ENCODE measurements around the gene SEMA3E. TPM values are rescaled to one million over a fixed set of nuclear protein-coding genes. Genes with fewer than 3 reads are reported as not detected.
"Not testable (repeated sequence)": the region's sequence is repeated elsewhere in the genome, so short reads cannot be mapped to it uniquely, and the experiment has no call there.

SEMA3E gene
- total RNA-seq, 2 experiments from 2014 or later = not detected

DNA sequence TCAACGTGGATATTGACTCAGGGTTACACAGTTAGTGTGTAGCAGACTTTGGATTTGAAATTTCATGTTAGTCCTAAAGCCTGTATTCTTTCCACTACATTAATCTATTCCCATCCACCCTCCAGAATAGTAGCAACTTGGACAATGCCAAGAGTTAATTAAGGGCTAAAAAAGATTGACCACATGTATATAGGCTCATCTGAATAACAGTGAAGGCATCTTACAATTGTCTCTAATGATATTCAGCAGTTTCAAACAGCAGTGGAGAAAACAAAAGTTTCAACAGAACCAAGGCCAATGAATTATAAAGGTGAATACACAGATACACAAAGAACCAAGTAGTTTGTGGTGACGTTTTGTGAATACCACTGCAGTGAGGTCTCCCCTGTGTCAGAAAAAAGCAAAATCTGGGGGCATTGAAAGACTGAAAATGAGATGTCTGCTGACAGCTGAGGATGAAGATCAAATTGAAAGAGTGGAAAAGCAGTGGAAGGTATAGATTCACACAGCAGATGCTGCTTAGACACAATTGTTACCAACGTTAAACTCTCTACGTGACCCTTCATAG, 202.8 kb downstream of the SEMA3E start:
- H3K27ac Mint-ChIP-seq = no peak overlapping the region
- no peak for DNase-seq
- peaks cover 3% of the 10 kb centered on the region for H3K9me3 Mint-ChIP-seq
- no peak overlapping the region for H3K4me3 Mint-ChIP-seq
- H3K27me3 Mint-ChIP-seq = no peaks in the 10 kb centered on the region
- no peaks in the 10 kb centered on the region for H3K4me1 Mint-ChIP-seq
- no peaks in the 10 kb centered on the region for H3K36me3 Mint-ChIP-seq

DNA sequence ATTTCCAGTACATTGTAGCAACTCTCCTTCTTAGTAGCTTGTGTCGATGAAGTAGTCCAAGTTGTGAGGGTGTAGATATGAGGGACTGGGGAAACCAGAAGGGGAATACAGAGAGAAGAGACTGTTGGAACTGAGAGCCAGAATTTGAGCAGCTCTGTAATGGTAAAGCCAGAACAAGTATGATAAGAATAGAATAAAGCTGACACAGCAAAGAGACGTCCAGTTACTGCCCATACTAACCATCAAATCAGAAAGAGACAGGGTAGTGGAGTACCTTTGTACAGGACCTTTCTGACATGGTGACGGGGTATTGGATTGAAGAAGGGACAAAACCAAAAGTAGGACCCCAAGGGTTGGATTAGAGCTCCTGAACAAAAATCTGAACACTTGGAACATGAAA, 206.0 kb downstream of the SEMA3E start:
- no peaks in the 10 kb centered on the region for H3K9me3 Mint-ChIP-seq
- H3K4me1 Mint-ChIP-seq = no peaks in the 10 kb centered on the region
- no peaks in the 10 kb centered on the region for H3K36me3 Mint-ChIP-seq
- no peak overlapping the region for H3K4me3 Mint-ChIP-seq
- no peak for DNase-seq
- no peaks in the 10 kb centered on the region for H3K27me3 Mint-ChIP-seq
- H3K27ac Mint-ChIP-seq = no peak overlapping the region

DNA sequence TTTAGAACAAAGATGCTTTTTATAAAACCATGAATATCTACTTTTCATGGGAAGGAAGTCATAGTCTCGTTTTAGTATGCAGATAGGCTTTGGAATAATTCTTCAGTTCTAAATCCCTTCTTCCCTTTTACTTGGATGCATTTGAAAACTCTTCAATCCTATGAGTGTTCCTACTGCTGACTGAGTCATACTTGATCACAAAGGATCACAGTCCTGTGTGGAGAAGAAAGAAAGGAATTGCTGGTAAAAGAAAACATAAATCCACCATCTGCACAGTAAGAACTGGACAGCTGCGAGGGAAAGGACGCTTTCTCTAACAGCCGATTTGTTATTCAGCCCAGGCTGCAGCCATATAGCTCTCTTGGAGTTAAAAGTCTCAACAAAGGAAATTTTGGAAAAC, 209.9 kb downstream of the SEMA3E start:
- Mint-ChIP-seq H3K27me3 (no peaks in the 10 kb centered on the region), H3K36me3 (no peaks in the 10 kb centered on the region), H3K4me3 (no peak overlapping the region), H3K4me1 (no peaks in the 10 kb centered on the region), H3K27ac (no peak overlapping the region), H3K9me3 (no peaks in the 10 kb centered on the region)
- no peak for DNase-seq

- H3K4me3 Mint-ChIP-seq, H3K4me1 Mint-ChIP-seq, H3K9me3 Mint-ChIP-seq, H3K27ac Mint-ChIP-seq, H3K36me3 Mint-ChIP-seq, DNase-seq, H3K27me3 Mint-ChIP-seq: not testable (repeated sequence)
These were observed 218.7 kb downstream of the SEMA3E start for GRCh38 chr7:83430289-83430688.

- Mint-ChIP-seq H3K27ac (no peak overlapping the region), H3K4me3 (no peak overlapping the region), H3K27me3 (no peaks in the 10 kb centered on the region), H3K4me1 (no peaks in the 10 kb centered on the region), H3K9me3 (no peaks in the 10 kb centered on the region), H3K36me3 (no peaks in the 10 kb centered on the region)
- DNase-seq = no peak
These were observed 219.4 kb downstream of the SEMA3E start for GRCh38 chr7:83429493-83429892.

DNA sequence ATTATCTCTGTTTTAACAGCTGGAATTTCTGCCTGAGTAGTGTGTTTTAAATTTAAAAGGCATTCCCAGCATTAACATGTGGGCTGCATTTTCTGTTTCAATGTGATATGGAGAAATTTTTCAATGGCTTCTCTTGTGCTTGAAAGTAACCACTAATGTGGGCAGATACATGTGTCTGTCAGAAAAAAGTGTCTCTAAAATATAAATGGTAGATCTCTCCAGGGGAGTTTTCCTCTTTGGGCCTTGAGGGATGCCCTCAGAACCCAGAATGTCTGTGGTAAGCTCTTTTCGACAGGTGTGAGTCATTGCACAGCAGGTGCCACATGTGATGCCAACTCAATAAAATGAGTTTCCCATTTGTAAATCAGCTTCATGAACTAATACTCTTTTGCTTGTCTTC, 221.1 kb downstream of the SEMA3E start:
- H3K27ac Mint-ChIP-seq = no peak overlapping the region
- H3K4me1 Mint-ChIP-seq = no peaks in the 10 kb centered on the region
- no peak for DNase-seq
- no peaks in the 10 kb centered on the region for H3K36me3 Mint-ChIP-seq
- no peaks in the 10 kb centered on the region for H3K27me3 Mint-ChIP-seq
- no peaks in the 10 kb centered on the region for H3K9me3 Mint-ChIP-seq
- no peak overlapping the region for H3K4me3 Mint-ChIP-seq

GRCh38 chr7:83426325-83426724, 222.6 kb downstream of the SEMA3E start:
- Mint-ChIP-seq H3K27me3 (no peaks in the 10 kb centered on the region), H3K4me1 (no peaks in the 10 kb centered on the region), H3K27ac (no peak overlapping the region), H3K9me3 (peaks cover 2% of the 10 kb centered on the region), H3K36me3 (no peaks in the 10 kb centered on the region), H3K4me3 (no peak overlapping the region)
- no peak for DNase-seq

- Mint-ChIP-seq H3K4me3 (no peak overlapping the region), H3K27ac (no peak overlapping the region), H3K4me1 (no peaks in the 10 kb centered on the region), H3K27me3 (no peaks in the 10 kb centered on the region), H3K9me3 (peaks cover 3% of the 10 kb centered on the region), H3K36me3 (no peaks in the 10 kb centered on the region)
- DNase-seq = no peak
These were observed 229.9 kb downstream of the SEMA3E start for GRCh38 chr7:83419013-83419412.

DNA sequence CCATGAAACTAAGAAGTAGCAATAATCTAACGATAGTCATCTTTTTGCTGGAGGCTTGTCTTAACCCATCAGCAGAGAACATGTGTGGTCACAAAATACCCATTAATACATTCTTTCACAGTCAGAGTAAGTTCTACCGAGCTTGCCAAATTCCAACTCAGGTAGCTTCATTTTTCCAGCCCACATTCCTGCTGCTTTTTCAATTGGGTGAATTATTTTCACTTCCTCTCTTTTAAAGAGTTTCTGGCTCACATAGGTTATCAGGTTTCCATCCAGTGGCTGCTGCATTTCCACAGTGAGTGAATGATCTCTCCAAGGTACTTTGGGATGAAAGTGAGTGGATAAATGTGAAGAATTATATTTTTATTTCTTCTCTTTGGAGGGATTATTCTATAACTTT, 233.1 kb downstream of the SEMA3E start:
- H3K9me3 Mint-ChIP-seq = peaks cover 2% of the 10 kb centered on the region
- H3K4me1 Mint-ChIP-seq = no peaks in the 10 kb centered on the region
- no peak for DNase-seq
- no peak overlapping the region for H3K4me3 Mint-ChIP-seq
- no peaks in the 10 kb centered on the region for H3K27me3 Mint-ChIP-seq
- H3K36me3 Mint-ChIP-seq = no peaks in the 10 kb centered on the region
- no peak overlapping the region for H3K27ac Mint-ChIP-seq

DNA sequence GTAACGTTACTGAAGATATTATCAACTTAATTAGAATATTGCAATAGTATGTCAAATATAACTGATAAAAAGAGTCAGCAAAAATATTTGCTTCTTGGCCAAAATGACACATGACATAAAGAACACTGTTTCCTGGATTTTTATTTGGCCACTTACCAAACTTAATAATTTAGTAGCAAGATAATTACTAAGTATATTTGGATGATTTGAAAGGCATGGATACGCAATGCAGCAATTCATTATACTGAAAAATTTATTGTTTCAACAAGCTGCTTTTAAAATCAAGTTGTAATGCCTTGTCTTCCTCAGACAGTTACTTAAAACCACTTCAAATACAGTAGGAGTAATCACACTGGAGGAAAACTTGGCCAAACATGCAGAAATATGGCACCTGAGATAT, 234.0 kb downstream of the SEMA3E start:
- Mint-ChIP-seq H3K4me3 (no peak overlapping the region), H3K27ac (no peak overlapping the region), H3K4me1 (no peaks in the 10 kb centered on the region), H3K27me3 (no peaks in the 10 kb centered on the region), H3K9me3 (peaks cover 2% of the 10 kb centered on the region), H3K36me3 (no peaks in the 10 kb centered on the region)
- DNase-seq = no peak

DNA sequence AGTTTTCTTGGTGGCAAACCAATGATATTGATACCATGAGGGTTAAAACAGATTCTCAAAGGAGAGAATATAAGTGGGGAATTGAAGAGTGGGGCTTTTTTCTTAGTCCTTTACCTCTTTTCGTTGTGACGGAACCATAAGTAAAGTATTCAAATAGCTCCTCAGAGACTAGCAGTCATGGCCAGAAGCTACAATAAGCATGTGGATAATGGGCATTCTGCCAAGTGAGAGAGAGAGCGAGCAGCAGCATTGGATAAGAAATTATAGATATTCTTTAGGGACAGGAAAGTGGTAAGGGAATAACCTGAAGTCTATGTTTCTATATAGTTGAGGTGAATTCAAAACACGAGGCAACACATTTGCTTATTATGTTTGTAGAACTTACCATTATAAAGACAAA, 235.1 kb downstream of the SEMA3E start:
- DNase-seq = no peak
- H3K4me3 Mint-ChIP-seq = no peak overlapping the region
- no peaks in the 10 kb centered on the region for H3K9me3 Mint-ChIP-seq
- no peaks in the 10 kb centered on the region for H3K27me3 Mint-ChIP-seq
- H3K27ac Mint-ChIP-seq = no peak overlapping the region
- H3K36me3 Mint-ChIP-seq = no peaks in the 10 kb centered on the region
- H3K4me1 Mint-ChIP-seq = no peaks in the 10 kb centered on the region

DNA sequence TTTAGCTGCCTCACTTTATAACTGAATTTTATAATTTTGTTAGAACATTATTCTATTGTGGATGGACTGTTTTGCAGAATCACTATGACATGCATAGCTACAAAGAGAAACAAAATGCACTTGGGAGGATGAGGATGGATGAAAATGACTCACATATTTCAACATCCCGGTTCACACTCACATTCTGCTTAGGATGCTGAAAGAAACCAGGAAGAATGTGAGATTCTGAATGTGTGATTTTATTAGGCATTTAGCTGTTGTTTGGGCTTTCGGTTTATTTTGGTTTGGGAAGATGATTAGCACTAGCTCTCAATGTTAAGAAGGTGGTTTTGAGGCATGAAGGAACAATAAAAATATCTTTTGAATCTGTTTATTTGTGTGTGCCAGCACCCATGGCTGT, 235.5 kb downstream of the SEMA3E start:
- Mint-ChIP-seq H3K27ac (no peak overlapping the region), H3K4me1 (no peaks in the 10 kb centered on the region), H3K27me3 (no peaks in the 10 kb centered on the region), H3K36me3 (no peaks in the 10 kb centered on the region), H3K4me3 (no peak overlapping the region), H3K9me3 (no peaks in the 10 kb centered on the region)
- no peak for DNase-seq

- Mint-ChIP-seq H3K4me3 (no peak overlapping the region), H3K9me3 (no peaks in the 10 kb centered on the region), H3K4me1 (no peaks in the 10 kb centered on the region), H3K36me3 (no peaks in the 10 kb centered on the region), H3K27me3 (no peaks in the 10 kb centered on the region), H3K27ac (no peak overlapping the region)
- no peak for DNase-seq
These were observed 237.8 kb downstream of the SEMA3E start for GRCh38 chr7:83410989-83411591.

GRCh38 chr7:83394776-83395175, 254.2 kb downstream of the SEMA3E start:
- Mint-ChIP-seq H3K27ac (no peak overlapping the region), H3K27me3 (no peaks in the 10 kb centered on the region), H3K4me1 (no peaks in the 10 kb centered on the region), H3K36me3 (no peaks in the 10 kb centered on the region), H3K9me3 (no peaks in the 10 kb centered on the region), H3K4me3 (no peak overlapping the region)
- no peak for DNase-seq

DNA sequence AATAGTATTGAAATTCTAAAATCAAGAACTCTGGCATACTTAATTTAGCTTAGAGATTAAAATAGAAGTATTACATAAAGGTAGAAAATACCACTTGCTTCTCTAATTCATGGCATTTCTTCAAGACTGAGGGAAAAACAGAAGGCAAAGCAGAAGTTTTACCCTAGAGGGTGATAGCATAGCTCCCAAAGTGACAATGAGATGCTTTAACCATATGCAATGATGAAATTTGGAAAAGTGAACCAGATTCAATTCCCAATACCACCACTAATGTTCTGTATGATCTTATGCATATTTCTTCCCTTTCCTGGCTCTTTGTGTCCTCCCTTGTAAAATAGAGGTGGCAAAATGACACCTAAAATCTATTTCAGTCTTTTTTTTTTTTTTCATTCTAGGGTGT, 260.5 kb downstream of the SEMA3E start:
- Mint-ChIP-seq H3K27me3 (no peaks in the 10 kb centered on the region), H3K27ac (no peak overlapping the region), H3K4me1 (no peaks in the 10 kb centered on the region), H3K4me3 (no peak overlapping the region), H3K36me3 (no peaks in the 10 kb centered on the region), H3K9me3 (no peaks in the 10 kb centered on the region)
- no peak for DNase-seq

- DNase-seq = no peak
- Mint-ChIP-seq H3K9me3 (peaks cover 1% of the 10 kb centered on the region), H3K36me3 (no peaks in the 10 kb centered on the region), H3K4me1 (no peaks in the 10 kb centered on the region), H3K4me3 (no peak overlapping the region), H3K27ac (no peak overlapping the region), H3K27me3 (no peaks in the 10 kb centered on the region)
These were observed 282.3 kb downstream of the SEMA3E start for GRCh38 chr7:83366629-83367028.
